Right lobe of liver (tissue), 4 donors: Measurements from ENCODE around the gene CARHSP1.

Source experiments
- POLR2A ChIP-seq: fragments of 450-650 bp; IDR thresholded peaks from one replicate; pipeline ENCODE4 v1.6.1; 2017; ENCODE audit warnings: antibody characterized with exemption, mild to moderate bottlenecking
- TF ChIP-seq, protein P1 (sequence below), 4 donors: fragments of 200-600 bp in 3 of 4; fragments of 450-650 bp in 1 of 4; IDR thresholded peaks; one replicate each; pipeline versions ENCODE4 v1.5.1 to v1.8.0; 2016 to 2022; ENCODE audit warnings: antibody characterized with exemption in 4 of 4, mild to moderate bottlenecking in 2 of 4
- donor health status: DM: no; HTN: no; CAD: no.
- donor health status: DM: no; HTN: no; CAD: no.
- donor health status: DM: no; HTN: yes; CAD: no.

DNA sequence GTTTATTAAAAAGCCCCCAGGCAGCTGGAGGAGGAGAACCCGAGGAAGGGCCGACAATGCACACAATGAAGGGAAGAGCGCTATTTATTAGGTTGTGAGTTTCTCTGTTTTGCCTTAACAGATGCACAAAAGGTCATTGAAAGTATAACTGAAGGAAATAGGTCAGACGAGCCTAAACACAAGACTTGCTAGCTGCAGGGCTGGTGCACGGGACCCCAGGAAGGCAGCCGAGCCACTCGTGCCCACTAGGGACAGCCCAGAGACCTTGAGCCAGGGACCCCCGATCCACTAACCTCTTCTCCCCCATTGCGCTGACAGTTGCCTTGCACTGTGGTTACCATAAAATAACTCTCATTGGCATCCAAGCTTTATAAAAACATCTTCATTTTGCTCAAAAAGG, 24.6 kb upstream of the CARHSP1 start:
- TF ChIP-seq, protein P1, sequence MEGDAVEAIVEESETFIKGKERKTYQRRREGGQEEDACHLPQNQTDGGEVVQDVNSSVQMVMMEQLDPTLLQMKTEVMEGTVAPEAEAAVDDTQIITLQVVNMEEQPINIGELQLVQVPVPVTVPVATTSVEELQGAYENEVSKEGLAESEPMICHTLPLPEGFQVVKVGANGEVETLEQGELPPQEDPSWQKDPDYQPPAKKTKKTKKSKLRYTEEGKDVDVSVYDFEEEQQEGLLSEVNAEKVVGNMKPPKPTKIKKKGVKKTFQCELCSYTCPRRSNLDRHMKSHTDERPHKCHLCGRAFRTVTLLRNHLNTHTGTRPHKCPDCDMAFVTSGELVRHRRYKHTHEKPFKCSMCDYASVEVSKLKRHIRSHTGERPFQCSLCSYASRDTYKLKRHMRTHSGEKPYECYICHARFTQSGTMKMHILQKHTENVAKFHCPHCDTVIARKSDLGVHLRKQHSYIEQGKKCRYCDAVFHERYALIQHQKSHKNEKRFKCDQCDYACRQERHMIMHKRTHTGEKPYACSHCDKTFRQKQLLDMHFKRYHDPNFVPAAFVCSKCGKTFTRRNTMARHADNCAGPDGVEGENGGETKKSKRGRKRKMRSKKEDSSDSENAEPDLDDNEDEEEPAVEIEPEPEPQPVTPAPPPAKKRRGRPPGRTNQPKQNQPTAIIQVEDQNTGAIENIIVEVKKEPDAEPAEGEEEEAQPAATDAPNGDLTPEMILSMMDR (IDR thresholded peaks at IDR 0.05), result no peak
- no peak for TF ChIP-seq POLR2A
